Suprapubic skin (tissue), 4 donors: ENCODE results near the gene FRMD4B.

Source experiments
- EP300 ChIP-seq: sonication (generic); formaldehyde crosslinking; IDR thresholded peaks from one replicate; pipeline ENCODE4 v1.6.1; 2017; ENCODE audit warnings: antibody characterized with exemption
- POLR2A ChIP-seq, 2 donors: fragments of 450-650 bp; IDR thresholded peaks; one replicate each; pipeline ENCODE4 v1.6.1; 2017; ENCODE audit warnings: antibody characterized with exemption in 2 of 2, mild to moderate bottlenecking in 2 of 2, moderate library complexity in 2 of 2
- POLR2AphosphoS5 ChIP-seq, 3 donors: sonication (generic); formaldehyde crosslinking; IDR thresholded peaks; one replicate each; pipeline ENCODE4 v1.6.1; 2017; ENCODE audit warnings: antibody characterized with exemption in 3 of 3
- TF ChIP-seq, protein P1 (sequence below), 2 donors: fragments of 200-600 bp in 1 of 2; fragments of 450-650 bp in 1 of 2; sonication (generic) in 1 of 2; IDR thresholded peaks; one replicate each; pipeline ENCODE4 v1.5.1; 2016 to 2019; ENCODE audit warnings: antibody characterized with exemption in 2 of 2, mild to moderate bottlenecking in 1 of 2, moderate library complexity in 1 of 2

GRCh38 chr3:69126216-69126615 is 259.7 kb downstream of the FRMD4B start:
- no peak for TF ChIP-seq POLR2A (IDR thresholded peaks at IDR 0.05)
- TF ChIP-seq, protein P1, sequence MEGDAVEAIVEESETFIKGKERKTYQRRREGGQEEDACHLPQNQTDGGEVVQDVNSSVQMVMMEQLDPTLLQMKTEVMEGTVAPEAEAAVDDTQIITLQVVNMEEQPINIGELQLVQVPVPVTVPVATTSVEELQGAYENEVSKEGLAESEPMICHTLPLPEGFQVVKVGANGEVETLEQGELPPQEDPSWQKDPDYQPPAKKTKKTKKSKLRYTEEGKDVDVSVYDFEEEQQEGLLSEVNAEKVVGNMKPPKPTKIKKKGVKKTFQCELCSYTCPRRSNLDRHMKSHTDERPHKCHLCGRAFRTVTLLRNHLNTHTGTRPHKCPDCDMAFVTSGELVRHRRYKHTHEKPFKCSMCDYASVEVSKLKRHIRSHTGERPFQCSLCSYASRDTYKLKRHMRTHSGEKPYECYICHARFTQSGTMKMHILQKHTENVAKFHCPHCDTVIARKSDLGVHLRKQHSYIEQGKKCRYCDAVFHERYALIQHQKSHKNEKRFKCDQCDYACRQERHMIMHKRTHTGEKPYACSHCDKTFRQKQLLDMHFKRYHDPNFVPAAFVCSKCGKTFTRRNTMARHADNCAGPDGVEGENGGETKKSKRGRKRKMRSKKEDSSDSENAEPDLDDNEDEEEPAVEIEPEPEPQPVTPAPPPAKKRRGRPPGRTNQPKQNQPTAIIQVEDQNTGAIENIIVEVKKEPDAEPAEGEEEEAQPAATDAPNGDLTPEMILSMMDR (IDR thresholded peaks at IDR 0.05), result no peak
- TF ChIP-seq POLR2AphosphoS5 (IDR thresholded peaks at IDR 0.05), result no peak
- no peak for TF ChIP-seq EP300
